MCF 10A (cell line): Measurements from ENCODE around the gene HS3ST5. TPM values are rescaled to one million over a fixed set of nuclear protein-coding genes. Genes with fewer than 3 reads are reported as not detected.

Experiments
- BruUV-seq: library from RNA; stranded (reverse); fragments of 400-500 nt; replicated peaks from 2 replicates; lab custom pipeline; 2021; lab: Mats Ljungman, UMichigan
- CTCF ChIA-PET: fragments of 300-600 bp; sonication (Branson Sonifier 250); formaldehyde crosslinking; extraction: SDS; loops from one replicate; lab custom pipeline; 2021; ENCODE audit warnings: antibody characterized with exemption, inconsistent platforms; lab: Yijun Ruan, JAX
- POLR2A ChIA-PET: fragments of 300-600, 350-650 bp; sonication (Branson Sonifier 250); formaldehyde crosslinking; extraction: SDS; loops from one replicate; lab custom pipeline; 2020; ENCODE audit warnings: antibody characterized with exemption, inconsistent platforms; lab: Yijun Ruan, JAX
- DNase-seq: peaks from one replicate; pipeline ENCODE4 v3.0.0-alpha.2; 2018; ENCODE audit not compliant: unreplicated experiment
- H3K27ac Mint-ChIP-seq: one replicate; pipeline ENCODE4 v1.8.0; 2022; ENCODE audit warnings: mild to moderate bottlenecking, low read depth, mixed read lengths; ENCODE audit not compliant: unreplicated experiment
- H3K27me3 Mint-ChIP-seq: one replicate; pipeline ENCODE4 v1.8.0; 2022; ENCODE audit warnings: mixed read lengths; ENCODE audit not compliant: insufficient read depth, unreplicated experiment
- H3K36me3 Mint-ChIP-seq: one replicate; pipeline ENCODE4 v1.8.0; 2022; ENCODE audit warnings: mild to moderate bottlenecking, moderate library complexity, mixed read lengths; ENCODE audit not compliant: insufficient read depth, unreplicated experiment
- H3K4me1 Mint-ChIP-seq: one replicate; pipeline ENCODE4 v1.8.0; 2022; ENCODE audit warnings: mixed read lengths; ENCODE audit not compliant: insufficient read depth, unreplicated experiment
- H3K4me3 Mint-ChIP-seq: one replicate; pipeline ENCODE4 v1.8.0; 2022; ENCODE audit warnings: mild to moderate bottlenecking, moderate library complexity, mixed read lengths; ENCODE audit not compliant: unreplicated experiment
- H3K9me3 Mint-ChIP-seq: one replicate; pipeline ENCODE4 v1.8.0; 2022; ENCODE audit warnings: mixed read lengths; ENCODE audit not compliant: unreplicated experiment
- intact Hi-C: fragments of 100-400 bp; cut with micrococcal nuclease; formaldehyde crosslinking; loops from 2 replicates; pipeline ENCODE4 v1.14.1; 2022
- total RNA-seq: library from RNA; stranded (reverse); gene quantifications from 2 replicates; pipeline ENCODE4 v1.2.3, GENCODE V29; 2022
- TF ChIP-seq, protein P1 (sequence below): fragments of 200-600 bp; IDR thresholded peaks from one replicate; pipeline ENCODE4 v1.8.0; 2022; ENCODE audit warnings: antibody characterized with exemption, mild to moderate bottlenecking; ENCODE audit not compliant: unreplicated experiment

Gene HS3ST5
- total RNA-seq, 1 experiment from 2014 or later, result not detected

DNA sequence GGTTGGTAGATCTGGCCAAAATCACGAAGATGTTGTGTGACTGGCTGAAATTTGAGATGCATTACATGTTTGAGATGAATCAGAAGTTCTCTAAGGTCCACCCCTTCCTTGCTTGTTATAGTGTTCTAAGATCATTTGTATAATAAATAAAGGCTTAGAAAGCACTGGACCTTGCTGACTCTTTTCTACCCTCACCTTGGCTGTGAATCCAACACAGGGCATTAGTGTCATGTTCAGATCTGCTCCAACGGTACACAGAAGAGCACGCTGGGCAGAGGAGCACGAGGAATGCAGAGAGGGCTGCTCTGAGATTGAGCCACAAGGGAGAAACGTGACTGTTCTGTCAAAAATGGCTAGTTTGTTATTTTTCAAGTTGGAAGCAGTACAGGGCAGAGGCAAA lies 202.4 kb downstream of the HS3ST5 start:
- TF ChIP-seq, protein P1, sequence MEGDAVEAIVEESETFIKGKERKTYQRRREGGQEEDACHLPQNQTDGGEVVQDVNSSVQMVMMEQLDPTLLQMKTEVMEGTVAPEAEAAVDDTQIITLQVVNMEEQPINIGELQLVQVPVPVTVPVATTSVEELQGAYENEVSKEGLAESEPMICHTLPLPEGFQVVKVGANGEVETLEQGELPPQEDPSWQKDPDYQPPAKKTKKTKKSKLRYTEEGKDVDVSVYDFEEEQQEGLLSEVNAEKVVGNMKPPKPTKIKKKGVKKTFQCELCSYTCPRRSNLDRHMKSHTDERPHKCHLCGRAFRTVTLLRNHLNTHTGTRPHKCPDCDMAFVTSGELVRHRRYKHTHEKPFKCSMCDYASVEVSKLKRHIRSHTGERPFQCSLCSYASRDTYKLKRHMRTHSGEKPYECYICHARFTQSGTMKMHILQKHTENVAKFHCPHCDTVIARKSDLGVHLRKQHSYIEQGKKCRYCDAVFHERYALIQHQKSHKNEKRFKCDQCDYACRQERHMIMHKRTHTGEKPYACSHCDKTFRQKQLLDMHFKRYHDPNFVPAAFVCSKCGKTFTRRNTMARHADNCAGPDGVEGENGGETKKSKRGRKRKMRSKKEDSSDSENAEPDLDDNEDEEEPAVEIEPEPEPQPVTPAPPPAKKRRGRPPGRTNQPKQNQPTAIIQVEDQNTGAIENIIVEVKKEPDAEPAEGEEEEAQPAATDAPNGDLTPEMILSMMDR, result no peak
- H3K9me3 Mint-ChIP-seq, result no peaks in the 10 kb centered on the region
- no peaks in the 10 kb centered on the region for H3K36me3 Mint-ChIP-seq
- H3K27me3 Mint-ChIP-seq, result peaks cover 100% of the 10 kb centered on the region
- H3K4me3 Mint-ChIP-seq, result no peak overlapping the region
- POLR2A ChIA-PET, result no interaction called here
- CTCF ChIA-PET, result interaction anchor here (0.5 kb wide), 1 partner anchor 342 kb away, joined by 4 read pairs; no protein-coding TSS in a partner anchor
- no TSS peak for BruUV-seq
- DNase-seq, result no peak
- peaks cover 4% of the 10 kb centered on the region for H3K4me1 Mint-ChIP-seq
- H3K27ac Mint-ChIP-seq, result no peak overlapping the region
- intact Hi-C loops, result no loop called here

DNA sequence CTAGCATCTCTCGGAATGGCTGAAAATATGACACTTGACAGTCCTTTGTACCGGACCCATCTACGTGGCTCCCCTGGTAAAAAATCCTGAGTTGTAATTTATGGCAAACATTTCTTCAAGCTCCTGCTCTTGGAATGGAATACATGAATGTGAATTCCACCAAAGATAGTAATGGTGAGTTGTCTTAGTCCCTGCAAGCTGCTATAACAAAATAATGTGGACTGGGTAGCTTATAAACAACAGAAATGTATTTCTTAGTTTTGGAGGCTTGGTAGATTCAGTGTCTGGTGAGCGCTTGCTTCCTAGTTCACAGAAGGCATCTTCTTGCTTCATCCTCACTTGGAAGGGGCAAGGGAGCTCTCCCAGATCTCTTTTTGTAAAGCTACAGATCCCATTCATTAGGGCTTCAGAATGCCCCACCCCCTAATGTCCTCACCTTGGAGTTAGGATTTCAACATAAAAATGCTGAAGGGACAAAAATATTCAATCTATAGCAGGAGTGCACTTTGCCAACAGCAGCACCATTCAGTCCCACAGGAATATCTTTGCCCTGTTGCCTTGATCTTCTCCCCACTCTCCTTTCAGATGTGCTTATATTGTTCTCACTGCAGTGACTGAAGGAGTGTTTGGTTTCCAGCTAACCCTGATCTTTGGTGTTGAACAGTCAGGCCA lies 204.1 kb downstream of the HS3ST5 start:
- CTCF ChIA-PET, result interaction anchor here (0.6 to 0.9 kb wide), 2 partner anchors 30 to 32 kb away, joined by 3 read pairs; no protein-coding TSS in a partner anchor
- Mint-ChIP-seq H3K27ac (no peak overlapping the region), H3K4me3 (no peak overlapping the region), H3K27me3 (peaks cover 100% of the 10 kb centered on the region), H3K36me3 (no peaks in the 10 kb centered on the region), H3K9me3 (no peaks in the 10 kb centered on the region), H3K4me1 (no peaks in the 10 kb centered on the region)
- BruUV-seq, result no TSS peak
- DNase-seq, result no peak
- intact Hi-C loops, result no loop called here
- TF ChIP-seq, protein P1, result no peak
- POLR2A ChIA-PET, result no interaction called here

DNA sequence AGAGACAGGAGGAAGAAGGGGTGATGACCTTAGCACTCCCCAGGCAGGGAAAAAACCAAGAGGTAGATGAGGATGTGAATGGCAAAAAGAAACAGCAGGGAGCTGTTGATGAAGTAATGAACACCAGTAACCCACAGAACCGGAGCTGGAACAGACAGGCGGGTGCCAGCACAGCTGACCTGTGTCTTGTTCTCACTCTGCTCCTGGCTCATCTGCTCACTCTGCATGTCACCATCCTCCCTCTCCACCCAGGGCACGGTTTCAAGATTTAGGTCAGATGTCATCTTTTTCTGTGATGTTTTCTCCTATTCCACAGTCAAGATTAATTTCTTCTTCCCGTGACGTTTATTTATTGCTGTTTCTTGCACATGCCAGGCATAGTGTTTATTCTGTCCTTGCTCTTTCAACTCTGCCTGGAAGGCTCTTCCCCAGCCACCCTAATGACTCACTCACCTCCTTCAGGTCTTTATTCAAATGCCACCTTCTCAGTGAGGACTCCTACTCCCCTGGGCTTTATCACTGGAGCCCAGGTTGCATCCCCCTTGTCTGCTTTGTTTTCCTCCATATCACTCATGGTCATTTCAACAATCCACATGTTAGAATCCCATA lies 207.4 kb downstream of the HS3ST5 start:
- H3K9me3 Mint-ChIP-seq, result no peaks in the 10 kb centered on the region
- TF ChIP-seq, protein P1, result no peak
- H3K36me3 Mint-ChIP-seq, result no peaks in the 10 kb centered on the region
- intact Hi-C loops, result no loop called here
- no TSS peak for BruUV-seq
- H3K27ac Mint-ChIP-seq, result no peak overlapping the region
- ChIA-PET CTCF (no interaction called here), POLR2A (no interaction called here)
- no peaks in the 10 kb centered on the region for H3K4me1 Mint-ChIP-seq
- H3K4me3 Mint-ChIP-seq, result no peak overlapping the region
- H3K27me3 Mint-ChIP-seq, result peaks cover 86% of the 10 kb centered on the region
- DNase-seq, result no peak

DNA sequence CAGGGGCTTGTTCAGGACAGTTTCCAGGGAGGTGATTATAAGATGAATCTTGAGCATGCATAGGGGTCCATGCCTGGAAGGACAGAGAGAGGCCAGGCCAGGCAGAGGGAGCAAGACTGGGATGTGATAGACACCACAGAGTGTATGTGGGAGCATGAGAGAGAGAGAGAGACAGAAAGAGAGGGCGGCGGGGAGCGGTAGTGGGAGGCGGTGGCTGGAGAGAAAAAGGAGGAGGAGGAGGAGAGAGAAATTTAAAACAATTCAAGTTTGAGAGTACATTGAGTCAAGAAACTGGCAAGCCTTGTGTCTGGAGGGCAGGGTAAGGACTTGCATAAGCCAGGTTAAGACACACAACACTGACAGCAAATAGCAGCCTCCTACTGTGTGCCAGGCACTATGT lies 209.0 kb downstream of the HS3ST5 start:
- DNase-seq, result no peak
- H3K4me1 Mint-ChIP-seq, result no peaks in the 10 kb centered on the region
- H3K27me3 Mint-ChIP-seq, result peaks cover 76% of the 10 kb centered on the region
- H3K4me3 Mint-ChIP-seq, result no peak overlapping the region
- ChIA-PET POLR2A (no interaction called here), CTCF (interaction anchor here (1.1 kb wide), 1 partner anchor 34 kb away, joined by 3 read pairs; no protein-coding TSS in a partner anchor)
- intact Hi-C loops, result no loop called here
- no peak overlapping the region for H3K27ac Mint-ChIP-seq
- TF ChIP-seq, protein P1, result no peak
- H3K9me3 Mint-ChIP-seq, result no peaks in the 10 kb centered on the region
- BruUV-seq, result no TSS peak
- H3K36me3 Mint-ChIP-seq, result no peaks in the 10 kb centered on the region
